Stimulated activated CD8-positive, alpha-beta memory T cell treated with anti-CD3 and anti-CD28 coated beads, Interleukin-12 subunit alpha, Interleukin-12 subunit beta, amount 100 ng/mL, for 24 hours (primary cell): ENCODE results near the gene RSPRY1.
"Not testable (repeated sequence)": the region's sequence is repeated elsewhere in the genome, so short reads cannot be mapped to it uniquely, and the experiment has no call there.

Experiments
- DNase-seq: peaks from one replicate; pipeline ENCODE4 v3.0.0-alpha.2; 2020; ENCODE audit errors: extremely low read depth

Gene RSPRY1

GRCh38 chr16:57271867-57272495 lies 85.9 kb downstream of the RSPRY1 start:
- DNase-seq: no peak

GRCh38 chr16:57273359-57273758 lies 87.2 kb downstream of the RSPRY1 start:
- DNase-seq: no peak

- no peak for DNase-seq
Observed at GRCh38 chr16:57273826-57274225, 87.7 kb downstream of the RSPRY1 start.

GRCh38 chr16:57275946-57276345 lies 89.8 kb downstream of the RSPRY1 start:
- not testable (repeated sequence) for DNase-seq

- DNase-seq: no peak
Observed at GRCh38 chr16:57276596-57276995, 90.5 kb downstream of the RSPRY1 start.

GRCh38 chr16:57277586-57277985 lies 91.5 kb downstream of the RSPRY1 start:
- no peak for DNase-seq

- no peak for DNase-seq
Observed at GRCh38 chr16:57278494-57278893, 92.4 kb downstream of the RSPRY1 start.

- DNase-seq: no peak
Observed at GRCh38 chr16:57279780-57280638, 93.9 kb downstream of the RSPRY1 start.

GRCh38 chr16:57281791-57282190 lies 95.7 kb downstream of the RSPRY1 start:
- DNase-seq: no peak

GRCh38 chr16:57282510-57283213 lies 96.5 kb downstream of the RSPRY1 start:
- no peak for DNase-seq

- no peak for DNase-seq
Observed at GRCh38 chr16:57283214-57283958, 97.3 kb downstream of the RSPRY1 start.

GRCh38 chr16:57283959-57284208 lies 97.8 kb downstream of the RSPRY1 start:
- DNase-seq: no peak

GRCh38 chr16:57284209-57284951 lies 98.3 kb downstream of the RSPRY1 start, which contains the start of gene PLLP:
TSS of gene PLLP (minus strand) at chr16:57284672. CDS start at chr16:57284540, 132 bp downstream.
- no peak for DNase-seq

GRCh38 chr16:57284952-57285363 lies 98.8 kb downstream of the RSPRY1 start:
- DNase-seq: no peak

- DNase-seq: no peak
Observed at GRCh38 chr16:57285379-57285778, 99.2 kb downstream of the RSPRY1 start.

GRCh38 chr16:57289391-57290257 lies 103.5 kb downstream of the RSPRY1 start:
- DNase-seq: no peak
